GM12891 (cell line): ENCODE measurements around the gene CFAP46.

ENCODE experiments used
- POLR2A ChIP-seq: IDR thresholded peaks from 2 replicates; pipeline ENCODE4 v1.6.1; 2011; ENCODE audit warnings: low read depth, low read length, control low read depth
- POLR2AphosphoS5 ChIP-seq: IDR thresholded peaks from 2 replicates; pipeline ENCODE4 v1.6.1; 2011; ENCODE audit warnings: low read depth, low read length, control low read depth
- SPI1 ChIP-seq: IDR thresholded peaks from 2 replicates; pipeline ENCODE4 v1.6.1; 2011; ENCODE audit warnings: low read depth, low read length, control low read depth
- TAF1 ChIP-seq: IDR thresholded peaks from 2 replicates; pipeline ENCODE4 v1.6.1; 2011; ENCODE audit warnings: low read depth, low read length, control low read depth

DNA sequence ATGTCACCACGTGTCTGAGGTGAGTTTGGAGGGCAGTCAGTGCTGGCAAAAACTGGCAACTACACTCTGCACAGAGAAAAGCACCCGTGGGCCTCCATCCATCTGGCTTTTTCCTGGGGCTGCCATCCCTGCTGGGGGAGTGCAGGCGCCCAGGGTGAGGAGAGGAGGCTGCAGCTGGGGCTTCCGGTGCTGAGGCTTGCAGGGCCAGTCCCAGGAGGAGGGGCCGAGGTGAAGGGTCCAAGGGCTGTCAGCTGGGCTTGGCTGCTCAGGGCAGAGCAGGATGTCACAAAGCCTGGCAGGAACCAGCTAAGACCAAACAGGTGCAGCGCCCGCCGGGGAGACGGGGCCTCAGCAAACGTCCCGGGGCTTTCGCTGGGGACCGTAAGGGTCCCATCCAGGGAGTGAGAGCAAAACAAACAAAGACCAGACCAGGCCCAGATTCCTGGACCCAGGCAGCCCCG, 77.2 kb downstream of the CFAP46 start:
- TF ChIP-seq POLR2A, result no peak
- no peak for TF ChIP-seq POLR2AphosphoS5
- TF ChIP-seq TAF1, result no peak
- TF ChIP-seq SPI1, result no peak
